CD4-positive, alpha-beta T cell treated with Interleukin-17A for 1 hour (primary cell): ENCODE measurements around the gene UNC5A.

Experiments used
- DNase-seq: peaks from one replicate; pipeline ENCODE4 v3.0.0-alpha.2; 2020

Gene UNC5A

GRCh38 chr5:176802116-176802784 is 8.1 kb upstream of the UNC5A start:
- no peak for DNase-seq

GRCh38 chr5:176803068-176803942 is 7.1 kb upstream of the UNC5A start:
- DNase-seq = no peak

GRCh38 chr5:176803943-176804498 is 6.3 kb upstream of the UNC5A start:
- DNase-seq = no peak

- DNase-seq = no peak
These were observed 4.2 kb upstream of the UNC5A start for GRCh38 chr5:176806137-176806536.

GRCh38 chr5:176809544-176810080 is 747 bp upstream of the UNC5A start:
- no peak for DNase-seq

- DNase-seq = no peak
These were observed 535 bp downstream of the UNC5A start for GRCh38 chr5:176810687-176811501.

GRCh38 chr5:176812269-176813259 is 2.2 kb downstream of the UNC5A start:
- DNase-seq = no peak

GRCh38 chr5:176813587-176814312 is 3.4 kb downstream of the UNC5A start:
- no peak for DNase-seq

GRCh38 chr5:176814313-176814685 is 3.9 kb downstream of the UNC5A start:
- DNase-seq = no peak

- DNase-seq = no peak
These were observed 4.6 kb downstream of the UNC5A start for GRCh38 chr5:176814836-176815438.

GRCh38 chr5:176816043-176816745 is 5.8 kb downstream of the UNC5A start:
- no peak for DNase-seq

- DNase-seq = no peak
These were observed 6.5 kb downstream of the UNC5A start for GRCh38 chr5:176816791-176817347.

GRCh38 chr5:176817369-176817840 is 7.0 kb downstream of the UNC5A start:
- DNase-seq = no peak

- DNase-seq = peak; percentile 14
These were observed 7.5 kb downstream of the UNC5A start for GRCh38 chr5:176817841-176818377.

GRCh38 chr5:176818391-176819098 is 8.2 kb downstream of the UNC5A start:
- peak; percentile 31 for DNase-seq

GRCh38 chr5:176819476-176819875 is 9.1 kb downstream of the UNC5A start:
- no peak for DNase-seq

GRCh38 chr5:176820937-176821336 is 10.6 kb downstream of the UNC5A start:
- DNase-seq = no peak

GRCh38 chr5:176821441-176821840 is 11.1 kb downstream of the UNC5A start:
- DNase-seq = no peak
